GM12878 (cell line): ENCODE results near the gene TNFRSF11A. TPM values are rescaled to one million over a fixed set of nuclear protein-coding genes. Genes with fewer than 3 reads are reported as not detected.
A peak's percentile ranks its signal among the peaks of the same experiment; 100 is the strongest.

Experiments used
- ATAC-seq: fragments of 200-7000 bp; cut with Tn5 transposase; 3 replicates; pipeline ENCODE4 v1.9.1; 2020; ENCODE audit warnings: mild to moderate bottlenecking, moderate library complexity
- BruUV-seq: library from RNA; stranded (reverse); fragments of 400-500 nt; replicated peaks from 2 replicates; lab custom pipeline; 2021; lab: Mats Ljungman, UMichigan
- CTCF ChIA-PET: fragments of 300-600 bp; sonication (Branson Sonifier 250); formaldehyde crosslinking; extraction: SDS; loops from one replicate; lab custom pipeline; 2021; ENCODE audit warnings: inconsistent platforms; lab: Yijun Ruan, JAX
- POLR2A ChIA-PET: fragments of 350-600 bp; formaldehyde crosslinking; extraction: SDS; loops from one replicate; lab custom pipeline; 2021; ENCODE audit warnings: inconsistent platforms; lab: Charles Lee
- RAD21 ChIA-PET: fragments of 300-600 bp; sonication (Branson Sonifier 250); formaldehyde crosslinking; loops from one replicate; lab custom pipeline; 2023; ENCODE audit warnings: antibody characterized with exemption; ENCODE audit not compliant: unreplicated experiment; lab: Charles Lee
- SMC1A ChIA-PET: fragments of 300-600 bp; sonication (Branson Sonifier 250); formaldehyde crosslinking; loops from one replicate; lab custom pipeline; 2023; ENCODE audit not compliant: unreplicated experiment, uncharacterized antibody; lab: Charles Lee
- DNase-seq: peaks from one replicate; pipeline ENCODE4 v3.0.0-alpha.2; 2011; ENCODE audit warnings: low read depth, low spot score
- FAIRE-seq: peaks from 3 replicates; lab custom pipeline; 2011; peaks lifted over from hg19 to GRCh38; lab: Jason Lieb, UNC
- H2AFZ ChIP-seq: 2 replicates; pipeline ENCODE4 v1.6.0; 2011; ENCODE audit warnings: low read depth, low read length, control low read depth; ENCODE audit not compliant: control insufficient read depth
- H3K27ac ChIP-seq: 2 replicates; pipeline ENCODE4 v1.5.1; 2011; ENCODE audit warnings: control low read depth; ENCODE audit not compliant: control insufficient read depth, insufficient read depth
- H3K27me3 ChIP-seq, 2 experiments: replicated peaks in 1 of 2; 2 replicates each; pipeline versions ENCODE4 v1.6.0 to v1.6.1; 2011; ENCODE audit warnings: low read length in 1 of 2; ENCODE audit not compliant: control insufficient read depth in 2 of 2, insufficient read depth in 2 of 2
- H3K36me3 ChIP-seq, 2 experiments: 2 replicates each; pipeline ENCODE4 v1.5.1; 2011; ENCODE audit warnings: low read length in 1 of 2; ENCODE audit not compliant: control insufficient read depth in 2 of 2, insufficient read depth in 2 of 2
- H3K4me1 ChIP-seq: 2 replicates; pipeline ENCODE4 v1.6.1; 2011; ENCODE audit warnings: mild to moderate bottlenecking, low read length, moderate library complexity, mixed read lengths; ENCODE audit not compliant: control insufficient read depth, insufficient read depth
- H3K4me2 ChIP-seq: 2 replicates; pipeline ENCODE4 v1.6.0; 2011; ENCODE audit warnings: control low read depth; ENCODE audit not compliant: control insufficient read depth, insufficient read depth
- H3K4me3 ChIP-seq: fragments of 200-600 bp; sonication (generic); 2 replicates; pipeline ENCODE4 v1.5.1; 2016
- H3K79me2 ChIP-seq: 2 replicates; pipeline ENCODE4 v1.6.0; 2011; ENCODE audit warnings: low read length; ENCODE audit not compliant: control insufficient read depth, insufficient read depth
- H3K9ac ChIP-seq: 2 replicates; pipeline ENCODE4 v1.8.0; 2011; ENCODE audit warnings: low read length, control low read depth, mixed read lengths; ENCODE audit not compliant: control insufficient read depth, insufficient read depth
- H3K9me3 ChIP-seq: replicated peaks from 3 replicates; pipeline ENCODE4 v1.5.1; 2011; ENCODE audit warnings: mild to moderate bottlenecking, low read length; ENCODE audit not compliant: control insufficient read depth, insufficient read depth
- H4K20me1 ChIP-seq: 2 replicates; pipeline ENCODE4 v1.6.0; 2011; ENCODE audit not compliant: control insufficient read depth, insufficient read depth
- BMI1 ChIP-seq: fragments of 450-650 bp; IDR thresholded peaks from 2 replicates; pipeline ENCODE4 v1.6.1; 2016; ENCODE audit warnings: mild to moderate bottlenecking, moderate library complexity, borderline replicate concordance
- EED ChIP-seq: sonication (generic); IDR thresholded peaks from 2 replicates; pipeline ENCODE4 v1.6.1; 2016; ENCODE audit warnings: antibody characterized with exemption, low read depth
- IKZF2 ChIP-seq, 2 experiments: fragments of 450-650 bp; IDR thresholded peaks; 2 replicates each; pipeline ENCODE4 v1.6.1; 2017; ENCODE audit warnings: mild to moderate bottlenecking in 2 of 2, moderate library complexity in 2 of 2
- KAT2A ChIP-seq: conservative IDR thresholded peaks from 2 replicates; pipeline ENCODE4 v1.6.1; 2011; ENCODE audit warnings: low read depth, low read length; ENCODE audit not compliant: control insufficient read depth
- LARP7 ChIP-seq: fragments of 450-650 bp; IDR thresholded peaks from 2 replicates; pipeline ENCODE4 v1.6.1; 2017; ENCODE audit warnings: mild to moderate bottlenecking
- MLLT1 ChIP-seq: fragments of 450-650 bp; IDR thresholded peaks from 2 replicates; pipeline ENCODE4 v1.6.1; 2016; ENCODE audit warnings: mild to moderate bottlenecking
- RUNX3 ChIP-seq: IDR thresholded peaks from 2 replicates; pipeline ENCODE4 v1.6.1; 2012; ENCODE audit warnings: low read length, inconsistent platforms
- WGBS: methylation state at CpG from one replicate; pipeline ENCODE4 v1.1.6; 2016; ENCODE audit warnings: low lambda C conversion rate; ENCODE audit not compliant: insufficient replicate concordance, insufficient coverage; ENCODE audit errors: missing lambda C conversion rate; 5-methylcytosine and 5-hydroxymethylcytosine counted together
- in situ Hi-C: fragments of 300-500 bp; cut with MboI; formaldehyde crosslinking; loops from 9 replicates; pipeline ENCODE4 v1.14.3; 2018; ENCODE audit warnings: mixed read lengths
- intact Hi-C: fragments of 100-400 bp; cut with micrococcal nuclease; formaldehyde crosslinking; loops from one replicate; pipeline ENCODE4 v1.14.2; 2022; ENCODE audit not compliant: unreplicated experiment
- polyA plus RNA-seq, 11 experiments: library from polyadenylated mRNA; depleted of rRNA in 4 of 11; unstranded in 6 of 11; stranded (reverse) in 5 of 11; fragments of >200 nt; fragmentation: Nextera tagmentation in 4 of 11; fragmentation: Illumina TruSeq in 1 of 11; extraction: Ambion mirVana in 4 of 11; extraction: Trizol in 1 of 11; gene quantifications; 1 replicate in 1 of 11; 2 replicates in 10 of 11; pipeline versions ENCODE4 v1.2.1 to v1.2.3, GENCODE V29; 2011 to 2016; ENCODE audit warnings: inconsistent platforms in 2 of 11, missing spikeins in 2 of 11, low read depth in 1 of 11
- total RNA-seq, 4 experiments: library from RNA; depleted of rRNA in 3 of 4; stranded (reverse); fragments of >200 nt in 3 of 4; fragmentation: Illumina TruSeq in 1 of 4; extraction: Trizol in 1 of 4; gene quantifications; 2 replicates each; pipeline versions ENCODE4 v1.2.1 to v1.2.3, GENCODE V29; 2013 to 2021

The TNFRSF11A gene
- total and polyA plus RNA-seq, 10 of the 15 experiments (the other 5 are each of a cell fraction or from before 2014, with no cell fraction given), result 0.07 to 4.0 (median 0.23) TPM

- BruUV-seq, result TSS peak; percentile 70
- CTCF ChIA-PET, result interaction anchor here (0.6 to 3.6 kb wide), 6 partner anchors 11 to 258 kb away, joined by 3 to 21 read pairs (median 4); no protein-coding TSS in a partner anchor
- Histone ChIP-seq H3K4me1 (peaks cover 15% of the 10 kb centered on the region), H3K4me2 (peak overlapping the region; percentile 100), H3K79me2 (no peaks in the 10 kb centered on the region), H3K36me3 (no peaks in the 10 kb centered on the region), H3K9ac (peak overlapping the region; percentile 1), H3K4me3 (peak overlapping the region; percentile 78), H4K20me1 (no peaks in the 10 kb centered on the region), H3K27me3 (peaks cover 0 to 13% of the 10 kb centered on the region in 2 experiments; a peak in 1 of 4 replicates), H3K9me3 (no peaks in the 10 kb centered on the region), H3K27ac (no peak overlapping the region), H2AFZ (peak overlapping the region; percentile 71)
- ATAC-seq, result peak; percentile 46
- no peak for DNase-seq
- WGBS, result 7% methylated on average over 39 of the region's 45 CpGs
- FAIRE-seq, result no peak
- in situ Hi-C loops (no loop called here), intact Hi-C loops (loop anchor here (2.0 to 10.0 kb wide), 4 partner anchors 47 to 259 kb away; partner anchors contain the start of genes PIGN, RELCH and ZCCHC2)
- POLR2A ChIA-PET, result interaction anchor here (0.7 kb wide), 1 partner anchor 197 kb away, joined by 3 read pairs; the partner anchor contains the start of gene ZCCHC2
- RAD21 ChIA-PET, result interaction anchor here (1.6 kb wide), 1 partner anchor 247 kb away, joined by 3 read pairs; no protein-coding TSS in a partner anchor
- TF ChIP-seq BMI1, result 0 out of 2 replicates have a peak, but pooled peaks have one; percentile 32
- no peak for TF ChIP-seq MLLT1
- peak; percentile 12 for TF ChIP-seq EED
- peak; percentile 22; the same call in 1 of the 2 replicates for TF ChIP-seq RUNX3
- peak; percentile 21 to 26; a peak in 1 of 4 replicates for TF ChIP-seq IKZF2 (IDR thresholded peaks at IDR 0.05)
- peak; percentile 59; the same call in 1 of the 2 replicates for TF ChIP-seq LARP7
- no peak for TF ChIP-seq KAT2A
- SMC1A ChIA-PET, result interaction anchor here (0.9 to 2.2 kb wide), 3 partner anchors 18 to 100 kb away, joined by 3 to 9 read pairs (median 3); no protein-coding TSS in a partner anchor
These were observed 916 bp downstream of the TNFRSF11A start for GRCh38 chr18:62325806-62326645.
